Measurements from ENCODE around the gene COPS3. TPM values are rescaled to one million over a fixed set of nuclear protein-coding genes. Genes with fewer than 3 reads are reported as not detected.

The COPS3 gene
- total RNA-seq, 4 donors from 2014 or later, result 50.8 to 68.0 (median 59.6) TPM

GRCh38 chr17:17232303-17232621 is 48.8 kb downstream of the COPS3 start:
- intact Hi-C loops (cut with DNase I; ENCODE audit: low total_unique reads), result no loop called here

GRCh38 chr17:17231621-17232302 is 49.3 kb downstream of the COPS3 start:
- 76 to 85% methylated on average over 16 of the region's 16 CpGs for WGBS, 2 donors
- H3K4me3 ChIP-seq (ENCODE audit: low read depth, poor library complexity, severe bottlenecking), result no peak overlapping the region
- DNase-seq (ENCODE audit: low spot score in 2 of 2), result no peak
- no peak for TF ChIP-seq CTCF (IDR thresholded peaks at IDR 0.05)
- no peak for TF ChIP-seq POLR2A (IDR thresholded peaks at IDR 0.05)
- intact Hi-C loops (cut with DNase I; ENCODE audit: low total_unique reads), result no loop called here

More at GRCh38 chr17:17232303-17232621, 48.8 kb downstream of the COPS3 start:
- DNase-seq (ENCODE audit: low spot score in 2 of 2), result no peak
- WGBS, 2 donors, result 80 to 87% methylated on average over 11 of the region's 11 CpGs
- TF ChIP-seq CTCF (IDR thresholded peaks at IDR 0.05) (no peak), POLR2A (IDR thresholded peaks at IDR 0.05) (no peak)
- H3K4me3 ChIP-seq (ENCODE audit: low read depth, poor library complexity, severe bottlenecking), result no peak overlapping the region

DNA sequence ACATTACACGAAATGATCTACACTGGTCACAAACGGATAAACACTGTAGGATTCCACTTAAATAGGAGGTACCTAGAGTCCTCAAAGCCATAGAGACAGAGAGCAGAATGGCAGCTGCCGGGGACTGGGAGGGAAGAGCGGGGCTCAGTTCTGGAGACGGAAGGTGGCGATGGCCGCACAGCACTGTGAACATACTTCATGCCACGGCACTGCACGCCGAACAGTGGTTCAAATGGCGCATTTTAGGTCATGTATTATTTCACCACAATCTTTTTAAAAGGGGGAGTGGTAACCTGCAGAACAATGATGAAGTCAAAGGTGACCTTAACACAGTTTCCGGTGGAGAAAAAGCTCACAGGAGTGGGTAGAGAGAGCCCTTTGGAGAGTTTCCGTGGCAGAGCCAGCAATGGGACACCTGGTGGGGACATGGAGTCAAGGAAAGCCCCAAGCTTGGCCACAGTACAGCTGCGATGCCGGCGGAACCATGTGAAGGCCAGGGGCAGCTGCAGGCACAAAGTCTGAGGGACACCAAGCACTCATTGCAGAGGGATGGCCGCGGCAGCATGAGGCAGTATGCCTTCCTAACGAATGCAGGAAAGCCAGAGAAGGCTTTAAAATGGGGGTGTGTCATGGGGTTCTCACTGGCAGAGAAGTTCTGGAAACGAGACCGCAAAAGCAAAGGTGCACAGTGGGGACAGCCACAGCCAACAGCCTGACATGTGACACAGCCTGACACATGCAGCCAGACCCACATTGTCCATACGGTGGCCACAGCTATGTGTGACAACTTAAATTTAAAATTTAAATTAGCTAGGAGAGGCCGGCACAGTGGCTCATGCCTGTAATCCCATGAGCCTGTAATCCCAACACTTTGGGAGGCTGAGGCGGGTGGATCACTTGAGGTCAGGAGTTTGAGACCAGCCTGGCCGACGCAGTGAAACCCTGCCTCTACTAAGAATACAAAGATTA is 51.3 kb downstream of the COPS3 start:
- H3K4me3 ChIP-seq (ENCODE audit: low read depth, poor library complexity, severe bottlenecking), result no peak overlapping the region
- 89% methylated on average over 26 of the region's 26 CpGs for WGBS, 2 donors
- TF ChIP-seq CTCF (IDR thresholded peaks at IDR 0.05), result no peak
- TF ChIP-seq POLR2A (IDR thresholded peaks at IDR 0.05), result no peak
- DNase-seq (ENCODE audit: low spot score in 2 of 2), result no peak
- intact Hi-C loops (cut with DNase I; ENCODE audit: low total_unique reads), result no loop called here

DNA sequence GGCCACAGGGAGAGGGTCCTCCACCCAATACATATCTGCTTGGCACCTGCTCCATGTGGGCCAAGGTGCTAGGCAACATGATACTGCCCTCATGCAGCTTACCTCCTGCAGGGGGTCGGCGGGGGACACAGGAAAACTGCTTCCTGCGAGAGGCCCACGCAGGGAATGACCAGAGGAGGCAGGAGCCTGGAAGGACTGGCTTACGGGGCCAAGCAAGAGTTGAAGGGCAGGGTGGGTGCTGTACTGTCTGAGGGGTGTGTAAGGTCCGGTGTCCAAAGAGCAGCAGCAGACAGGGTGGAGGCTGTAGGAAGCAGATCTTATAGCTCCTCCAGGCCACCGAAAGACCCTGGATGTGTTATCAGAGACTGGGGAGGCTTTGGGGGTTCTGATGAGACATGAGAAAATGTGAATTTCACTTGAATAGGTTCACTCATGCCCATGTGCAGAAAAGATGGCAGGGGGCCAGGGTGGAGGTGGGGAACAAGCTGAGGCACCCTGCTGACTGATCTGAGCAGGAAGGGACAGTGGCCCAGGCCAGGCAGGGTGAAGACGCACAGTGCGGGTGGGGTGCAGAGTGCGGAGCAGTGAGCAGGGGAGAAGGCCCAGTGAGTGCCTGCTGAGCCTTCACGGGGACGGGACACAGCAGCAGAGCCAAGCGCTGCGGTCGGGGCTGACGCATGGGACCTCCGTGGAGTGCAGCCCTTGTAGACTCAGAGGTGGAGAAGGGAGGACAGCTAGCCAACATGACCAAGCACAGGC is 52.3 kb downstream of the COPS3 start:
- no peak for DNase-seq (ENCODE audit: low spot score in 2 of 2)
- intact Hi-C loops (cut with DNase I; ENCODE audit: low total_unique reads), result no loop called here
- 90 to 94% methylated on average over 17 of the region's 17 CpGs for WGBS, 2 donors

More for the DNA sequence above, 52.3 kb downstream of the COPS3 start:
- no peak for TF ChIP-seq CTCF (IDR thresholded peaks at IDR 0.05)
- no peak for TF ChIP-seq POLR2A (IDR thresholded peaks at IDR 0.05)
- H3K4me3 ChIP-seq (ENCODE audit: low read depth, poor library complexity, severe bottlenecking), result no peak overlapping the region
